ENCODE data around the gene POMT2. TPM values are rescaled to one million over a fixed set of nuclear protein-coding genes. Genes with fewer than 3 reads are reported as not detected.
"Not testable (repeated sequence)": the region's sequence is repeated elsewhere in the genome, so short reads cannot be mapped to it uniquely, and the experiment has no call there.

The POMT2 gene
- total RNA-seq, 2 donors from 2014 or later = 13.0 to 37.7 TPM

GRCh38 chr14:77319422-77319821, 1.3 kb downstream of the POMT2 start:
- H3K4me3 ChIP-seq = no peak overlapping the region
- TF ChIP-seq CTCF (IDR thresholded peaks at IDR 0.05) = no peak
- no peaks in the 10 kb centered on the region for H3K36me3 ChIP-seq
- H3K27ac ChIP-seq = no peak overlapping the region
- no peak for DNase-seq
- intact Hi-C loops (cut with DNase I) = no loop called here
- H3K9ac ChIP-seq (ENCODE audit: low read depth in 2 of 2, low read length in 2 of 2) = no peak overlapping the region
- H3K27me3 ChIP-seq = no peaks in the 10 kb centered on the region
- no peaks in the 10 kb centered on the region for H3K9me3 ChIP-seq
- peaks cover 7% of the 10 kb centered on the region for H3K4me1 ChIP-seq

GRCh38 chr14:77318756-77319155, 1.9 kb downstream of the POMT2 start:
- H3K27me3 ChIP-seq; DNase-seq; H3K9ac ChIP-seq (ENCODE audit: low read depth in 2 of 2, low read length in 2 of 2); H3K9me3 ChIP-seq; intact Hi-C loops (cut with DNase I); H3K36me3 ChIP-seq; H3K27ac ChIP-seq; H3K4me3 ChIP-seq: not testable (repeated sequence)
- peaks cover 12% of the 10 kb centered on the region for H3K4me1 ChIP-seq

GRCh38 chr14:77318006-77318553, 2.6 kb downstream of the POMT2 start:
- no peak for TF ChIP-seq CTCF (IDR thresholded peaks at IDR 0.05)
- no peak overlapping the region for H3K9ac ChIP-seq (ENCODE audit: low read depth in 2 of 2, low read length in 2 of 2)
- H3K4me3 ChIP-seq = no peak overlapping the region
- H3K36me3 ChIP-seq = no peaks in the 10 kb centered on the region
- peaks cover 12% of the 10 kb centered on the region for H3K4me1 ChIP-seq
- H3K9me3 ChIP-seq = no peaks in the 10 kb centered on the region
- H3K27ac ChIP-seq = no peak overlapping the region
- no peak for DNase-seq
- H3K27me3 ChIP-seq = no peaks in the 10 kb centered on the region
- intact Hi-C loops (cut with DNase I) = no loop called here

GRCh38 chr14:77316872-77317301, 3.8 kb downstream of the POMT2 start:
- Histone ChIP-seq H3K4me1 (peaks cover 6% of the 10 kb centered on the region), H3K4me3 (no peak overlapping the region), H3K27ac (no peak overlapping the region), H3K27me3 (no peaks in the 10 kb centered on the region), H3K9ac (ENCODE audit: low read depth in 2 of 2, low read length in 2 of 2) (no peak overlapping the region), H3K36me3 (no peaks in the 10 kb centered on the region), H3K9me3 (no peaks in the 10 kb centered on the region)
- no peak for DNase-seq
- no peak for TF ChIP-seq CTCF (IDR thresholded peaks at IDR 0.05)
- intact Hi-C loops (cut with DNase I) = loop anchor here (2.0 kb wide), 1 partner anchor 166 kb away; no protein-coding TSS in a partner anchor

- DNase-seq = no peak
- Histone ChIP-seq H3K4me1 (peaks cover 6% of the 10 kb centered on the region), H3K9ac (ENCODE audit: low read depth in 2 of 2, low read length in 2 of 2) (no peak overlapping the region), H3K36me3 (no peaks in the 10 kb centered on the region), H3K4me3 (no peak overlapping the region), H3K9me3 (no peaks in the 10 kb centered on the region), H3K27me3 (no peaks in the 10 kb centered on the region), H3K27ac (no peak overlapping the region)
- TF ChIP-seq CTCF (IDR thresholded peaks at IDR 0.05) = no peak
- intact Hi-C loops (cut with DNase I) = loop anchor here (2.0 kb wide), 1 partner anchor 165 kb away; no protein-coding TSS in a partner anchor
Measured at GRCh38 chr14:77316195-77316505, 4.5 kb downstream of the POMT2 start.

- TF ChIP-seq CTCF (IDR thresholded peaks at IDR 0.05) = no peak
- Histone ChIP-seq H3K27ac (no peak overlapping the region), H3K9ac (ENCODE audit: low read depth in 2 of 2, low read length in 2 of 2) (no peak overlapping the region), H3K9me3 (no peaks in the 10 kb centered on the region), H3K36me3 (no peaks in the 10 kb centered on the region), H3K4me3 (no peak overlapping the region), H3K27me3 (no peaks in the 10 kb centered on the region), H3K4me1 (peaks cover 6% of the 10 kb centered on the region)
- intact Hi-C loops (cut with DNase I) = no loop called here
- no peak for DNase-seq
Measured at GRCh38 chr14:77314539-77315457, 5.9 kb downstream of the POMT2 start.

All from colonic mucosa (tissue), 4 donors.